HCT116 (cell line): ENCODE data around the gene TIMM44. TPM values are rescaled to one million over a fixed set of nuclear protein-coding genes. Genes with fewer than 3 reads are reported as not detected.

Source experiments
- ATAC-seq: fragments of 200-7000 bp; cut with Tn5 transposase; 2 replicates; pipeline ENCODE4 v1.9.1; 2020; ENCODE audit warnings: mild to moderate bottlenecking, moderate library complexity
- BruUV-seq: library from RNA; stranded (reverse); fragments of 400-500 nt; replicated peaks from 2 replicates; lab custom pipeline; 2021; lab: Mats Ljungman, UMichigan
- CTCF ChIA-PET: fragments of 300-600 bp; sonication (Branson Sonifier 250); formaldehyde crosslinking; loops from one replicate; lab custom pipeline; 2021; ENCODE audit warnings: antibody characterized with exemption; lab: Charles Lee
- POLR2A ChIA-PET: fragments of 300-600, 350-600 bp; sonication (Branson Sonifier 250); formaldehyde crosslinking; loops from one replicate; lab custom pipeline; 2021; ENCODE audit warnings: antibody characterized with exemption; lab: Charles Lee
- RAD21 ChIA-PET, 2 experiments: fragments of 300-600 bp; sonication (Branson Sonifier 250); formaldehyde crosslinking; loops; one replicate each; lab custom pipeline; 2023; ENCODE audit warnings: low total read pairs in 2 of 2; ENCODE audit not compliant: uncharacterized antibody in 2 of 2, unreplicated experiment in 2 of 2, low non-redundant PET in 1 of 2; lab: Charles Lee
- DNase-seq: peaks from one replicate; pipeline ENCODE4 v3.0.0-alpha.2; 2010; ENCODE audit warnings: low read depth, low spot score
- H2AFZ ChIP-seq: fragments of 200-600 bp; shearing (Covaris generic), sonication (generic); 2 replicates; pipeline ENCODE4 v1.6.1; 2017; ENCODE audit warnings: low read depth, mixed run types, mixed read lengths, antibody characterized with exemption, low read length; ENCODE audit not compliant: poor library complexity, severe bottlenecking
- H3K27ac ChIP-seq: 2 replicates; pipeline ENCODE4 v1.5.1; 2012; ENCODE audit warnings: low read depth, low read length
- H3K27me3 ChIP-seq: fragments of 200-600 bp; sonication (generic); 2 replicates; pipeline ENCODE4 v1.6.1; 2016; ENCODE audit warnings: mixed run types, low read length, mixed read lengths; ENCODE audit not compliant: insufficient read depth
- H3K36me3 ChIP-seq, 2 experiments: fragments of 200-500 bp in 1 of 2; fragments of 200-600 bp in 1 of 2; sonication (Bioruptor generic) in 1 of 2; sonication (generic) in 1 of 2; 2 replicates each; pipeline versions ENCODE4 v1.5.1 to v1.6.1; 2014 to 2016; ENCODE audit warnings: low read length in 2 of 2, inconsistent platforms in 1 of 2, mixed read lengths in 1 of 2, mixed run types in 1 of 2; ENCODE audit not compliant: insufficient read depth in 2 of 2, control insufficient read depth in 1 of 2
- H3K4me1 ChIP-seq, 2 experiments: fragments of 200-600 bp in 1 of 2; sonication (generic) in 1 of 2; 2 replicates each; pipeline versions ENCODE4 v1.5.1 to v1.6.1; 2012 to 2017; ENCODE audit warnings: low read length in 2 of 2, inconsistent platforms in 1 of 2, mild to moderate bottlenecking in 1 of 2, mixed read lengths in 1 of 2, mixed run types in 1 of 2, moderate library complexity in 1 of 2; ENCODE audit not compliant: insufficient read depth in 2 of 2, control insufficient read depth in 1 of 2
- H3K4me2 ChIP-seq: fragments of 200-600 bp; sonication (generic); 2 replicates; pipeline ENCODE4 v1.6.1; 2017; ENCODE audit warnings: mixed run types, low read length, mixed read lengths
- H3K4me3 ChIP-seq, 2 experiments: fragments of 200-600 bp in 1 of 2; sonication (generic) in 1 of 2; replicated peaks in 1 of 2; 2 replicates each; pipeline ENCODE4 v1.5.1; 2011 to 2016; ENCODE audit warnings: low read length in 2 of 2, control low read depth in 1 of 2, low read depth in 1 of 2, mild to moderate bottlenecking in 1 of 2, mixed read lengths in 1 of 2, mixed run types in 1 of 2
- H3K79me2 ChIP-seq: fragments of 200-600 bp; sonication (generic); 2 replicates; pipeline ENCODE4 v1.6.1; 2017; ENCODE audit warnings: mild to moderate bottlenecking, mixed run types, low read length, moderate library complexity, mixed read lengths; ENCODE audit not compliant: insufficient read depth
- H3K9ac ChIP-seq: fragments of 200-600 bp; sonication (generic); 2 replicates; pipeline ENCODE4 v1.6.1; 2016; ENCODE audit warnings: low read length, mixed read lengths
- H3K9me2 ChIP-seq: fragments of 200-600 bp; sonication (generic), shearing (Covaris generic); 2 replicates; pipeline ENCODE4 v1.6.1; 2017; ENCODE audit warnings: mixed run types, mild to moderate bottlenecking, moderate library complexity; ENCODE audit not compliant: insufficient read depth
- H3K9me3 ChIP-seq, 2 experiments: fragments of 200-500 bp in 1 of 2; fragments of 200-600 bp in 1 of 2; sonication (Bioruptor generic) in 1 of 2; sonication (generic) in 1 of 2; 2 replicates each; pipeline ENCODE4 v1.6.1; 2014 to 2017; ENCODE audit warnings: low read length in 2 of 2, mixed read lengths in 2 of 2, inconsistent platforms in 1 of 2, low read depth in 1 of 2, mild to moderate bottlenecking in 1 of 2, mixed run types in 1 of 2, moderate library complexity in 1 of 2; ENCODE audit not compliant: control insufficient read depth in 1 of 2, insufficient read depth in 1 of 2
- H4K20me1 ChIP-seq: fragments of 200-600 bp; sonication (generic), shearing (Covaris generic); 2 replicates; pipeline ENCODE4 v1.6.1; 2017; ENCODE audit warnings: mixed run types, mild to moderate bottlenecking, moderate library complexity; ENCODE audit not compliant: insufficient read depth
- ATF3 ChIP-seq: IDR thresholded peaks from 2 replicates; pipeline ENCODE4 v1.6.1; 2012
- CEBPB ChIP-seq: IDR thresholded peaks from 2 replicates; pipeline ENCODE4 v1.6.1; 2012; ENCODE audit warnings: low read depth
- EGR1 ChIP-seq: IDR thresholded peaks from 2 replicates; pipeline ENCODE4 v1.6.1; 2012; ENCODE audit warnings: low read depth
- ELF1 ChIP-seq: IDR thresholded peaks from 2 replicates; pipeline ENCODE4 v1.6.1; 2012; ENCODE audit warnings: low read depth, borderline replicate concordance
- EZH2phosphoT487 ChIP-seq: fragments of 200-600 bp; IDR thresholded peaks from 2 replicates; pipeline ENCODE4 v1.6.1; 2018; ENCODE audit warnings: antibody characterized with exemption, borderline replicate concordance
- FOSL1 ChIP-seq: IDR thresholded peaks from 2 replicates; pipeline ENCODE4 v1.6.1; 2012; ENCODE audit warnings: low read depth
- JUND ChIP-seq: IDR thresholded peaks from 2 replicates; pipeline ENCODE4 v1.6.1; 2012
- POLR2AphosphoS5 ChIP-seq: IDR thresholded peaks from 2 replicates; pipeline ENCODE4 v1.6.1; 2011; ENCODE audit warnings: mild to moderate bottlenecking, low read depth, low read length, moderate library complexity
- RAD21 ChIP-seq: IDR thresholded peaks from 2 replicates; pipeline ENCODE4 v1.6.1; 2012; ENCODE audit warnings: low read depth, mild to moderate bottlenecking
- SP1 ChIP-seq: IDR thresholded peaks from 2 replicates; pipeline ENCODE4 v1.6.1; 2012; ENCODE audit warnings: low read depth
- SRF ChIP-seq: IDR thresholded peaks from 2 replicates; pipeline ENCODE4 v1.6.1; 2012; ENCODE audit warnings: low read depth
- TCF7L2 ChIP-seq: IDR thresholded peaks from 2 replicates; pipeline ENCODE4 v1.7.0; 2011; ENCODE audit warnings: borderline replicate concordance, inconsistent platforms; ENCODE audit not compliant: insufficient read depth, insufficient read length; ENCODE audit errors: extremely low read depth
- intact Hi-C: fragments of 100-400 bp; cut with micrococcal nuclease; formaldehyde crosslinking; loops from 2 replicates; pipeline ENCODE4 v1.10.0; 2022
- total RNA-seq: library from RNA; stranded (reverse); gene quantifications from one replicate; pipeline ENCODE4 v1.2.1, GENCODE V29; 2021; ENCODE audit not compliant: unreplicated experiment
- TF ChIP-seq, protein P1 (sequence below), 3 experiments: fragments of 200-600 bp in 1 of 3; sonication (generic) in 1 of 3; IDR thresholded peaks in 2 of 3; conservative IDR thresholded peaks in 1 of 3; 2 replicates each; pipeline ENCODE4 v1.5.1; 2012 to 2017; ENCODE audit warnings: low read depth in 2 of 3, low read length in 2 of 3, antibody characterized with exemption in 1 of 3, borderline replicate concordance in 1 of 3, control low read depth in 1 of 3, mild to moderate bottlenecking in 1 of 3, mixed read lengths in 1 of 3, mixed run types in 1 of 3, moderate library complexity in 1 of 3; ENCODE audit not compliant: insufficient read depth in 1 of 3
- TF ChIP-seq, protein P2 (sequence below): IDR thresholded peaks from 2 replicates; pipeline ENCODE4 v1.6.1; 2011; ENCODE audit warnings: mild to moderate bottlenecking, low read length, moderate library complexity; ENCODE audit not compliant: insufficient replicate concordance; ENCODE audit errors: extremely low read depth

TIMM44 gene
- total RNA-seq, 1 experiment from 2014 or later: 136 TPM

DNA sequence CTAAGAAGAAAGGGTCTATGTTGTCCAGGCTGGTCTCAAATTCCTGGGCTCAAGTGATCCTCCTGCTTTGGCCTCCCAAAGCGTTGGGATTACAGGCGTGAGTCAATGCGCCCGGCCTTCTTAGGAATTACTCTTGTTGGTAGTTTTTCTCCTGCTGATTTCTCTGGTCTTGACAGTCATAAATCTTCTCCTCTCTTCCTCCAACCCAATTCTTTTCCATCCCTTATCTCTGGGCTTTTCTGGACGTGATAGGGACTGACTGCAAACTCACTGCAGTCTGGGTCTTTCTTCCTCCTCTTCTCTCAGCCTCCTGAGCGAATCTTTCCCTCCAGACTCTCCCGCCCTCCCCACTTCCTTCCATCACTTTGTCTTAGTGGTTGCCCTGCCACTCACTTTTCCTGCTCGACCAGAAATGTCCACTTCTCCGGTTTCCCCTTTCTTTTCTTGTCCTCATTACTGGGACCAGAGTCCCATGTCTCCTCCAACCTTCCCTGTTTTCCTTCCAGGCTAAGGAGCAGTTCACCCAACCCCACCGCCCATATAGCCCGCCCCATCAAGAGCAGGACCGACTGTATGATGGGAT, 21.9 kb upstream of the TIMM44 start:
- CTCF ChIA-PET: no interaction called here
- H2AFZ ChIP-seq: no peak overlapping the region
- H3K9ac ChIP-seq: no peak overlapping the region
- H3K27ac ChIP-seq: no peak overlapping the region
- no peaks in the 10 kb centered on the region for H3K27me3 ChIP-seq
- peaks cover 53 to 70% of the 10 kb centered on the region in 2 experiments; a peak in 3 of 4 replicates for H3K36me3 ChIP-seq
- intact Hi-C loops: no loop called here
- no peak for DNase-seq
- no peak overlapping the region for H3K4me3 ChIP-seq
- no peaks in the 10 kb centered on the region for H3K4me1 ChIP-seq
- H3K9me3 ChIP-seq: no peaks in the 10 kb centered on the region
- ATAC-seq: no peak
- RAD21 ChIA-PET: no interaction called here
- no peak overlapping the region for H3K4me2 ChIP-seq
- TF ChIP-seq JUND (no peak), FOSL1 (no peak), EZH2phosphoT487 (no peak), TCF7L2 (no peak), SP1 (no peak), CEBPB (no peak), RAD21 (no peak), ELF1 (no peak), SRF (no peak), POLR2AphosphoS5 (no peak), ATF3 (no peak), EGR1 (no peak)
- TF ChIP-seq, protein P1, sequence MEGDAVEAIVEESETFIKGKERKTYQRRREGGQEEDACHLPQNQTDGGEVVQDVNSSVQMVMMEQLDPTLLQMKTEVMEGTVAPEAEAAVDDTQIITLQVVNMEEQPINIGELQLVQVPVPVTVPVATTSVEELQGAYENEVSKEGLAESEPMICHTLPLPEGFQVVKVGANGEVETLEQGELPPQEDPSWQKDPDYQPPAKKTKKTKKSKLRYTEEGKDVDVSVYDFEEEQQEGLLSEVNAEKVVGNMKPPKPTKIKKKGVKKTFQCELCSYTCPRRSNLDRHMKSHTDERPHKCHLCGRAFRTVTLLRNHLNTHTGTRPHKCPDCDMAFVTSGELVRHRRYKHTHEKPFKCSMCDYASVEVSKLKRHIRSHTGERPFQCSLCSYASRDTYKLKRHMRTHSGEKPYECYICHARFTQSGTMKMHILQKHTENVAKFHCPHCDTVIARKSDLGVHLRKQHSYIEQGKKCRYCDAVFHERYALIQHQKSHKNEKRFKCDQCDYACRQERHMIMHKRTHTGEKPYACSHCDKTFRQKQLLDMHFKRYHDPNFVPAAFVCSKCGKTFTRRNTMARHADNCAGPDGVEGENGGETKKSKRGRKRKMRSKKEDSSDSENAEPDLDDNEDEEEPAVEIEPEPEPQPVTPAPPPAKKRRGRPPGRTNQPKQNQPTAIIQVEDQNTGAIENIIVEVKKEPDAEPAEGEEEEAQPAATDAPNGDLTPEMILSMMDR (IDR thresholded peaks at IDR 0.05 in 2 of 3, conservative IDR thresholded peaks at IDR 0.05 in 1 of 3; ENCODE audit: borderline replicate concordance in 1 of 3, insufficient read depth in 1 of 3, low read depth in 2 of 3, low read length in 2 of 3): no peak
- TF ChIP-seq, protein P2, sequence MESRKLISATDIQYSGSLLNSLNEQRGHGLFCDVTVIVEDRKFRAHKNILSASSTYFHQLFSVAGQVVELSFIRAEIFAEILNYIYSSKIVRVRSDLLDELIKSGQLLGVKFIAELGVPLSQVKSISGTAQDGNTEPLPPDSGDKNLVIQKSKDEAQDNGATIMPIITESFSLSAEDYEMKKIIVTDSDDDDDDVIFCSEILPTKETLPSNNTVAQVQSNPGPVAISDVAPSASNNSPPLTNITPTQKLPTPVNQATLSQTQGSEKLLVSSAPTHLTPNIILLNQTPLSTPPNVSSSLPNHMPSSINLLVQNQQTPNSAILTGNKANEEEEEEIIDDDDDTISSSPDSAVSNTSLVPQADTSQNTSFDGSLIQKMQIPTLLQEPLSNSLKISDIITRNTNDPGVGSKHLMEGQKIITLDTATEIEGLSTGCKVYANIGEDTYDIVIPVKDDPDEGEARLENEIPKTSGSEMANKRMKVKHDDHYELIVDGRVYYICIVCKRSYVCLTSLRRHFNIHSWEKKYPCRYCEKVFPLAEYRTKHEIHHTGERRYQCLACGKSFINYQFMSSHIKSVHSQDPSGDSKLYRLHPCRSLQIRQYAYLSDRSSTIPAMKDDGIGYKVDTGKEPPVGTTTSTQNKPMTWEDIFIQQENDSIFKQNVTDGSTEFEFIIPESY: no peak
- no peaks in the 10 kb centered on the region for H3K9me2 ChIP-seq
- H3K79me2 ChIP-seq: peaks cover 19% of the 10 kb centered on the region; the same call in 1 of the 2 replicates
- POLR2A ChIA-PET: interaction anchor here (0.6 kb wide), 1 partner anchor 9 kb away, joined by 3 read pairs; no protein-coding TSS in a partner anchor
- H4K20me1 ChIP-seq: 0 out of 2 replicates have a peak, but pooled peaks cover 3% of the 10 kb centered on the region
- BruUV-seq: no TSS peak
